HepG2 (cell line): ENCODE measurements around the gene ATP2B3. TPM values are rescaled to one million over a fixed set of nuclear protein-coding genes. Genes with fewer than 3 reads are reported as not detected.

ENCODE experiments used
- JARID2 ChIP-seq: sonication (generic); formaldehyde crosslinking; IDR thresholded peaks from 2 replicates; pipeline ENCODE4 v1.8.1; 2023; ENCODE audit warnings: missing genetic modification reagents, inconsistent platforms; ENCODE audit not compliant: insufficient replicate concordance
- NCOA2 ChIP-seq: sonication (generic); formaldehyde crosslinking; IDR thresholded peaks from 2 replicates; pipeline ENCODE4 v1.8.0; 2022; ENCODE audit warnings: inconsistent platforms
- RARA ChIP-seq: IDR thresholded peaks from 2 replicates; pipeline ENCODE4 v1.6.1; 2016; ENCODE audit warnings: missing genetic modification reagents, missing compliant biosample characterization
- STAG1 ChIP-seq: sonication (generic); formaldehyde crosslinking; IDR thresholded peaks from 2 replicates; pipeline ENCODE4 v1.4.0; 2020; ENCODE audit warnings: missing genetic modification reagents
- TOE1 ChIP-seq: sonication (generic); formaldehyde crosslinking; IDR thresholded peaks from 2 replicates; pipeline ENCODE4 v1.4.0; 2020; ENCODE audit warnings: mild to moderate bottlenecking, missing genetic modification reagents
- WIZ ChIP-seq: sonication (generic); formaldehyde crosslinking; IDR thresholded peaks from 2 replicates; pipeline ENCODE4 v1.5.1; 2020; ENCODE audit warnings: mild to moderate bottlenecking, missing genetic modification reagents
- YY1 ChIP-seq: IDR thresholded peaks from 2 replicates; pipeline ENCODE4 v1.6.1; 2011; ENCODE audit warnings: low read length, low read depth, moderate library complexity, mild to moderate bottlenecking; ENCODE audit not compliant: insufficient read depth, insufficient replicate concordance
- ZBTB38 ChIP-seq: sonication (generic); formaldehyde crosslinking; IDR thresholded peaks from 2 replicates; pipeline ENCODE4 v1.5.1; 2020; ENCODE audit warnings: mild to moderate bottlenecking, missing genetic modification reagents
- ZNF230 ChIP-seq: sonication (generic); formaldehyde crosslinking; IDR thresholded peaks from 2 replicates; pipeline ENCODE4 v1.4.0; 2020; ENCODE audit warnings: mild to moderate bottlenecking, missing genetic modification reagents
- ZNF75D ChIP-seq: sonication (generic); formaldehyde crosslinking; IDR thresholded peaks from 2 replicates; pipeline ENCODE4 v1.8.1; 2023; ENCODE audit warnings: missing genetic modification reagents, mild to moderate bottlenecking, borderline replicate concordance
- polyA plus RNA-seq, 8 experiments: library from polyadenylated mRNA; depleted of rRNA in 3 of 8; stranded (reverse) in 7 of 8; unstranded in 1 of 8; fragments of >200 nt; fragmentation: Illumina TruSeq in 4 of 8; extraction: Trizol in 4 of 8; gene quantifications; 2 replicates each; pipeline versions ENCODE4 v1.2.1 to v1.2.3, GENCODE V29; 2011 to 2016; ENCODE audit warnings: low read depth in 4 of 8, missing spikeins in 1 of 8, mixed read lengths in 1 of 8; ENCODE audit not compliant: insufficient read depth in 1 of 8
- total RNA-seq, 5 experiments: library from RNA; depleted of rRNA; stranded (reverse); fragments of >200 nt; fragmentation: Illumina TruSeq; extraction: Trizol; gene quantifications; 2 replicates each; pipeline ENCODE4 v1.2.3, GENCODE V29; 2016; ENCODE audit warnings: low read depth in 1 of 5
- TF ChIP-seq, protein P1 (sequence below): sonication (generic); formaldehyde crosslinking; IDR thresholded peaks from 2 replicates; pipeline ENCODE4 v1.4.0; 2020; ENCODE audit warnings: missing genetic modification reagents, low read depth, mild to moderate bottlenecking, borderline replicate concordance
- TF ChIP-seq, protein P2 (sequence below): sonication (generic); formaldehyde crosslinking; IDR thresholded peaks from 2 replicates; pipeline ENCODE4 v1.5.0; 2020; ENCODE audit warnings: missing genetic modification reagents, mild to moderate bottlenecking, borderline replicate concordance
- TF ChIP-seq, protein P3 (sequence below): sonication (generic); formaldehyde crosslinking; IDR thresholded peaks from 2 replicates; pipeline ENCODE4 v1.8.1; 2022; ENCODE audit warnings: mild to moderate bottlenecking, missing genetic modification reagents
- TF ChIP-seq, protein P4 (sequence below): sonication (generic); formaldehyde crosslinking; IDR thresholded peaks from 2 replicates; pipeline ENCODE4 v1.4.0; 2020; ENCODE audit warnings: missing genetic modification reagents
- TF ChIP-seq, protein P5 (sequence below): sonication (generic); formaldehyde crosslinking; IDR thresholded peaks from 2 replicates; pipeline ENCODE4 v1.4.0; 2020; ENCODE audit warnings: missing genetic modification reagents
- TF ChIP-seq, protein P6 (sequence below): sonication (generic); formaldehyde crosslinking; IDR thresholded peaks from 2 replicates; pipeline ENCODE4 v1.4.0; 2020; ENCODE audit warnings: mild to moderate bottlenecking, missing genetic modification reagents

ATP2B3 gene
- total and polyA plus RNA-seq, 2 of the 13 experiments (the other 11 are each of a cell fraction or from before 2014, with no cell fraction given), result not detected

DNA sequence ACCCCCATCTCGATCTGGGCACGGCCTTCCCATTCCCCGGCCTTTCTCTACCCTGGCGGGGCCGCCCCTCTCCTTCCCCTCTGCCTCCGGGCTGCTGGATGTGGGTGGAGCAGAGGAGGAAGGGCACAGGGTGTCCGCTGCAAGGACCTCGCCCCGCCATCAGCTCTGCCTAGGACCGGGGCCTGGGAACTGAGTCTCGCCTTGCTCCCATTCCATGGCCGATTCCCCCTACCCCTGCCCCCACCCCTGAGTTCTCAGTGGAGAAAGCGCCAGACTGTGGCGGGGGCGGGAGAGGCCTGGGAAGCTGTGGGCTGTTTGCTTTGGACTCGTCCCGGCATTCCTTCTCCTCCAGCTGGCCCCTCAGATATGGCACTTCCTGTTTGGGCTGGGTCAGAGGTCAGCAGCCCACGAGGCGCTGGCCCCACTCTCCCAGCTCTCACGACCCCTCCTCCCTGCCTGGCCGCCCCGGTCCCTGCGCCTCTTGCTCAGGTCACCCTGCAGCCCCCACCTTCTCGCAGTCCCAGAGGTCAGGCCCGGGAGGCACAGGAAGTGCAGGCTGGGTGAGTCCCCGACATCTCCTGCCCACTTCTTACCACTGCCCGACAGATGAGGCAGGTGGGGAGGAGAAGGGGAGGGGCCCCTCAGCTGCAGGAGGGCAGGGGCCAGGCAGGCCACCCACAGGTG, 29.1 kb upstream of the ATP2B3 start (continued):
- TF ChIP-seq, protein P1, sequence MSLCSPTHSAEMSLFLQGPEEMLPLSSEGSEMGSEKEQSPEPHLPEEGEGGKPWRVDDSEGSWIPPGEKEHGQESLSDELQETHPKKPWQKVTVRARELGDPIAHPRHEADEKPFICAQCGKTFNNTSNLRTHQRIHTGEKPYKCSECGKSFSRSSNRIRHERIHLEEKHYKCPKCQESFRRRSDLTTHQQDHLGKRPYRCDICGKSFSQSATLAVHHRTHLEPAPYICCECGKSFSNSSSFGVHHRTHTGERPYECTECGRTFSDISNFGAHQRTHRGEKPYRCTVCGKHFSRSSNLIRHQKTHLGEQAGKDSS (CRISPR knock-in tag), result peak; percentile 24; the same call in 1 of the 2 replicates
- TF ChIP-seq ZBTB38 (CRISPR knock-in tag) (no peak), YY1 (no peak), WIZ (CRISPR knock-in tag) (no peak), TOE1 (CRISPR knock-in tag) (no peak), ZNF230 (CRISPR knock-in tag) (no peak), ZNF75D (CRISPR knock-in tag) (no peak), JARID2 (CRISPR knock-in tag) (no peak), NCOA2 (0 out of 2 replicates have a peak, but pooled peaks have one; percentile 19), STAG1 (CRISPR knock-in tag) (no peak), RARA (CRISPR knock-in tag) (peak; percentile 69)
- TF ChIP-seq, protein P2, sequence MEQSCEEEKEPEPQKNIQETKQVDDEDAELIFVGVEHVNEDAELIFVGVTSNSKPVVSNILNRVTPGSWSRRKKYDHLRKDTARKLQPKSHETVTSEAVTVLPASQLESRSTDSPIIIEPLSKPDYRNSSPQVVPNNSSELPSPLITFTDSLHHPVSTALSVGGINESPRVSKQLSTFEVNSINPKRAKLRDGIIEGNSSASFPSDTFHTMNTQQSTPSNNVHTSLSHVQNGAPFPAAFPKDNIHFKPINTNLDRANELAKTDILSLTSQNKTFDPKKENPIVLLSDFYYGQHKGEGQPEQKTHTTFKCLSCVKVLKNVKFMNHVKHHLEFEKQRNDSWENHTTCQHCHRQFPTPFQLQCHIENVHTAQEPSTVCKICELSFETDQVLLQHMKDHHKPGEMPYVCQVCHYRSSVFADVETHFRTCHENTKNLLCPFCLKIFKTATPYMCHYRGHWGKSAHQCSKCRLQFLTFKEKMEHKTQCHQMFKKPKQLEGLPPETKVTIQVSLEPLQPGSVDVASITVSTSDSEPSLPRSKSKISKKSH, result no peak
- TF ChIP-seq, protein P3, sequence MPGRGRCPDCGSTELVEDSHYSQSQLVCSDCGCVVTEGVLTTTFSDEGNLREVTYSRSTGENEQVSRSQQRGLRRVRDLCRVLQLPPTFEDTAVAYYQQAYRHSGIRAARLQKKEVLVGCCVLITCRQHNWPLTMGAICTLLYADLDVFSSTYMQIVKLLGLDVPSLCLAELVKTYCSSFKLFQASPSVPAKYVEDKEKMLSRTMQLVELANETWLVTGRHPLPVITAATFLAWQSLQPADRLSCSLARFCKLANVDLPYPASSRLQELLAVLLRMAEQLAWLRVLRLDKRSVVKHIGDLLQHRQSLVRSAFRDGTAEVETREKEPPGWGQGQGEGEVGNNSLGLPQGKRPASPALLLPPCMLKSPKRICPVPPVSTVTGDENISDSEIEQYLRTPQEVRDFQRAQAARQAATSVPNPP, result no peak
- TF ChIP-seq, protein P4, sequence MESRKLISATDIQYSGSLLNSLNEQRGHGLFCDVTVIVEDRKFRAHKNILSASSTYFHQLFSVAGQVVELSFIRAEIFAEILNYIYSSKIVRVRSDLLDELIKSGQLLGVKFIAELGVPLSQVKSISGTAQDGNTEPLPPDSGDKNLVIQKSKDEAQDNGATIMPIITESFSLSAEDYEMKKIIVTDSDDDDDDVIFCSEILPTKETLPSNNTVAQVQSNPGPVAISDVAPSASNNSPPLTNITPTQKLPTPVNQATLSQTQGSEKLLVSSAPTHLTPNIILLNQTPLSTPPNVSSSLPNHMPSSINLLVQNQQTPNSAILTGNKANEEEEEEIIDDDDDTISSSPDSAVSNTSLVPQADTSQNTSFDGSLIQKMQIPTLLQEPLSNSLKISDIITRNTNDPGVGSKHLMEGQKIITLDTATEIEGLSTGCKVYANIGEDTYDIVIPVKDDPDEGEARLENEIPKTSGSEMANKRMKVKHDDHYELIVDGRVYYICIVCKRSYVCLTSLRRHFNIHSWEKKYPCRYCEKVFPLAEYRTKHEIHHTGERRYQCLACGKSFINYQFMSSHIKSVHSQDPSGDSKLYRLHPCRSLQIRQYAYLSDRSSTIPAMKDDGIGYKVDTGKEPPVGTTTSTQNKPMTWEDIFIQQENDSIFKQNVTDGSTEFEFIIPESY (CRISPR knock-in tag), result no peak
- TF ChIP-seq, protein P5, sequence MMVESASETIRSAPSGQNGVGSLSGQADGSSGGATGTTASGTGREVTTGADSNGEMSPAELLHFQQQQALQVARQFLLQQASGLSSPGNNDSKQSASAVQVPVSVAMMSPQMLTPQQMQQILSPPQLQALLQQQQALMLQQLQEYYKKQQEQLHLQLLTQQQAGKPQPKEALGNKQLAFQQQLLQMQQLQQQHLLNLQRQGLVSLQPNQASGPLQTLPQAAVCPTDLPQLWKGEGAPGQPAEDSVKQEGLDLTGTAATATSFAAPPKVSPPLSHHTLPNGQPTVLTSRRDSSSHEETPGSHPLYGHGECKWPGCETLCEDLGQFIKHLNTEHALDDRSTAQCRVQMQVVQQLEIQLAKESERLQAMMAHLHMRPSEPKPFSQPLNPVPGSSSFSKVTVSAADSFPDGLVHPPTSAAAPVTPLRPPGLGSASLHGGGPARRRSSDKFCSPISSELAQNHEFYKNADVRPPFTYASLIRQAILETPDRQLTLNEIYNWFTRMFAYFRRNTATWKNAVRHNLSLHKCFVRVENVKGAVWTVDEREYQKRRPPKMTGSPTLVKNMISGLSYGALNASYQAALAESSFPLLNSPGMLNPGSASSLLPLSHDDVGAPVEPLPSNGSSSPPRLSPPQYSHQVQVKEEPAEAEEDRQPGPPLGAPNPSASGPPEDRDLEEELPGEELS, result peak; percentile 42; the same call in 1 of the 2 replicates
- TF ChIP-seq, protein P6, sequence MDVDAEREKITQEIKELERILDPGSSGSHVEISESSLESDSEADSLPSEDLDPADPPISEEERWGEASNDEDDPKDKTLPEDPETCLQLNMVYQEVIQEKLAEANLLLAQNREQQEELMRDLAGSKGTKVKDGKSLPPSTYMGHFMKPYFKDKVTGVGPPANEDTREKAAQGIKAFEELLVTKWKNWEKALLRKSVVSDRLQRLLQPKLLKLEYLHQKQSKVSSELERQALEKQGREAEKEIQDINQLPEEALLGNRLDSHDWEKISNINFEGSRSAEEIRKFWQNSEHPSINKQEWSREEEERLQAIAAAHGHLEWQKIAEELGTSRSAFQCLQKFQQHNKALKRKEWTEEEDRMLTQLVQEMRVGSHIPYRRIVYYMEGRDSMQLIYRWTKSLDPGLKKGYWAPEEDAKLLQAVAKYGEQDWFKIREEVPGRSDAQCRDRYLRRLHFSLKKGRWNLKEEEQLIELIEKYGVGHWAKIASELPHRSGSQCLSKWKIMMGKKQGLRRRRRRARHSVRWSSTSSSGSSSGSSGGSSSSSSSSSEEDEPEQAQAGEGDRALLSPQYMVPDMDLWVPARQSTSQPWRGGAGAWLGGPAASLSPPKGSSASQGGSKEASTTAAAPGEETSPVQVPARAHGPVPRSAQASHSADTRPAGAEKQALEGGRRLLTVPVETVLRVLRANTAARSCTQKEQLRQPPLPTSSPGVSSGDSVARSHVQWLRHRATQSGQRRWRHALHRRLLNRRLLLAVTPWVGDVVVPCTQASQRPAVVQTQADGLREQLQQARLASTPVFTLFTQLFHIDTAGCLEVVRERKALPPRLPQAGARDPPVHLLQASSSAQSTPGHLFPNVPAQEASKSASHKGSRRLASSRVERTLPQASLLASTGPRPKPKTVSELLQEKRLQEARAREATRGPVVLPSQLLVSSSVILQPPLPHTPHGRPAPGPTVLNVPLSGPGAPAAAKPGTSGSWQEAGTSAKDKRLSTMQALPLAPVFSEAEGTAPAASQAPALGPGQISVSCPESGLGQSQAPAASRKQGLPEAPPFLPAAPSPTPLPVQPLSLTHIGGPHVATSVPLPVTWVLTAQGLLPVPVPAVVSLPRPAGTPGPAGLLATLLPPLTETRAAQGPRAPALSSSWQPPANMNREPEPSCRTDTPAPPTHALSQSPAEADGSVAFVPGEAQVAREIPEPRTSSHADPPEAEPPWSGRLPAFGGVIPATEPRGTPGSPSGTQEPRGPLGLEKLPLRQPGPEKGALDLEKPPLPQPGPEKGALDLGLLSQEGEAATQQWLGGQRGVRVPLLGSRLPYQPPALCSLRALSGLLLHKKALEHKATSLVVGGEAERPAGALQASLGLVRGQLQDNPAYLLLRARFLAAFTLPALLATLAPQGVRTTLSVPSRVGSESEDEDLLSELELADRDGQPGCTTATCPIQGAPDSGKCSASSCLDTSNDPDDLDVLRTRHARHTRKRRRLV (CRISPR knock-in tag), result 0 out of 2 replicates have a peak, but pooled peaks have one; percentile 50
